ENCODE data around the gene SLC2A4RG.
"Not testable (repeated sequence)": the region's sequence is repeated elsewhere in the genome, so short reads cannot be mapped to it uniquely, and the experiment has no call there.

SLC2A4RG gene

DNA sequence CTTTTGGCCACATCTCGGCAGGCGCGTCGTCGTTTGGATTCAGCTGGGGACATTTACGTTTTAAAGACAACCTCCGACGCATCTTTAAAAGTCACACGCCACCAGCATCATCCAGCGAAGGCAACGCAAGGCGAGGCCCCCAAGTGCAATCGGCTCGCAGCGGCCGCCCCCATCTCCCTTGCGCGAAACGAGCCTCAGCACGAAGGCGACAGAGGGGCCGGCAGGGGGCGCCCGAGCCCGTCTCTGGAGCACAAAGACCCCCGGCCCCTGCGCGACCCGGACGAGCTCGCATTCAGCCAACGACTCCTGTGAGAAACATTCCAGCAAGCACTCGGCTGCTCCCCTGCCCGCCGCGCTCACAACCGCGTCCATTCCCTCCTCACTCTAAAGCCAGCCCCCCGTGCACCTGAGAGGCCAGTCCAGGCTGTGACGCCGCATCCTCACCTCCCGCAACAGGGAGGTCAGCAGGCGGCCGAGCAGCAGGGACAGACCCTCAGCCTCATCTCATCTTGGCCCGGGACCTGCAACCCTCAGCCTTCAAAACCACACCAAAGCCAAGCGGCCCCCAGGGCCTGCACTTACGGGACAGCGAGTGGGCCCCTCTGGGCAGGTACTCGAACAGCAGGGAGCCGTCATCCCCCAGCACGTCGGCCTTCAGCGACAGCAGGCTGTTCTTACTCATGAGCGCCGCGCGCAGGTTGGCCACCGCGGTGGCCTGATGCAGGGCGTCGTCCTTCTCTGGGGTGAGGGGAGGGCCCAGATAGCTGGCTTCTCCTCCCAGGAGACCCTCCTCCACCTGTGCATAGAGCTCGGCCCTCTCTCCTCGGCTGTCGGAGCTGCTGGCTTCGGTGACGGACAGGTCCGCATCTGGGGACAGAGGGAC, 35.8 kb downstream of the SLC2A4RG start:
- in situ Hi-C loops (cut with MboI; ENCODE audit: low sequenced_read_pairs) = no loop called here

DNA sequence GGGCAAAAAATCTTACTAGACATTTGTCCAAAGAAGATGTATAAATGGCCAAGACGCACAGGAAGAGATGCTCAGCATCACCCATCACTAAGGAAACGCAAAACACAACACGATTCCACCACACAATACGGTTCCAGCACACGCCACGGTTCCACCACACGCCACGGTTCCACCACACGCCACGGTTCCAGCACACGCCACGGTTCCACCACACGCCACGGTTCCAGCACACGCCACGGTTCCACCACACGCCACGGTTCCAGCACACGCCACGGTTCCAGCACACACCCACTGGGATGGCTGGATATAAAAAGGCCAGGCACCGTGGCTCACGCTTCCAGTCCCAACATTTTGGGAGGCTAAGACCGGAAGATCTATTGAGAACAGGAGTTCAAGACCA, 37.3 kb downstream of the SLC2A4RG start:
- in situ Hi-C loops (cut with MboI; ENCODE audit: low sequenced_read_pairs) = not testable (repeated sequence)

DNA sequence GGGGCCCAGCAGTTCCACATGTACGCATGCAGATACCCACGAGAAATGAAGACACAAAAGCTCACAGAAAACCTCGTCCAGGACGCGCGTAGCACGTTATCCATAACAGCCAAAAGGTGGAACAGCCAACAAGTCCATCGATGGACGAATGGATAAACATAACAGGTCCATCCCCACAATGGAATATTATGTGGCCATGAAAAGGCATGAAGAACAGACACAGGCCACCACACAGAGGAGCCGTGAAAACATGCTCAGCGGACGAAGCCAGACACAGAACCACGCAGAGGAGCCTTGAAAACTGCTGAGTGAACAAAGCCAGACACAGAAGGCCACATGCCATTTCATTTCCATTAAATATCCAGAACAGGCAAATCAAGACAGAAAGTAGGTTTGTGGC, 38.0 kb downstream of the SLC2A4RG start:
- in situ Hi-C loops (cut with MboI; ENCODE audit: low sequenced_read_pairs) = no loop called here

DNA sequence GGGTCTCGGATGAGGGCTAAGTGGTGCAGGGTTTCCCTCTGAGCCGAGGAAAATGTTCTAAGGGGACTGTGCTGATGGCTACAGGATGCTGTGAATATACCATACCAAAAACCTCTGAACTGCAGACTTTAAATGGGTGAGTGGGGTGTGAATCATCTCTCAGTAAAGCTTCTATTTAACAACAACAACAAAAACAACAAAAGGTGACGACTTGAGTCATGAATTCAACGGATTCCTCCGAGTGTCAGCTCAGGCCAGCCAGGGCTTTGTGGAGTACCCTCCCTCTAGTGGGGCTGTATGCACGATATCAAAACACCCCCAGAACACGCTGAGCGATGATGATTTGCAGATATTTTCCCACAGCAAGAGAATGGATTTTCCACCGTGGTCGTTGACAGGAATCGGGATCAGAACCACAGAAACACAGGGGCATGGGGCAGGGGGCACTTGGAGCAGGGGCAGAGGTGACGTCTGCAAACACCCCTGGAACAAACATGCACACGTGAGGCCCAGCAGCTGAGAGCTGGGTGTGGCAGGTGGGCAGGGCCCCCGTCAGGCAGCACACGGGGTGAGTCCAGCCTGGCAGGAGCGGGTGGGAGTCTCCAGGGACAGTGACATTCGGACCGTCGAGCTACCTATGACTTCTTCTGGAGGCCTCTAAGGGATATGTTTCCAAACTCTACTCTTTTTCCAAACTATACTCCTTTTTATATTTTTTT, 38.6 kb downstream of the SLC2A4RG start:
- in situ Hi-C loops (cut with MboI; ENCODE audit: low sequenced_read_pairs) = no loop called here

DNA sequence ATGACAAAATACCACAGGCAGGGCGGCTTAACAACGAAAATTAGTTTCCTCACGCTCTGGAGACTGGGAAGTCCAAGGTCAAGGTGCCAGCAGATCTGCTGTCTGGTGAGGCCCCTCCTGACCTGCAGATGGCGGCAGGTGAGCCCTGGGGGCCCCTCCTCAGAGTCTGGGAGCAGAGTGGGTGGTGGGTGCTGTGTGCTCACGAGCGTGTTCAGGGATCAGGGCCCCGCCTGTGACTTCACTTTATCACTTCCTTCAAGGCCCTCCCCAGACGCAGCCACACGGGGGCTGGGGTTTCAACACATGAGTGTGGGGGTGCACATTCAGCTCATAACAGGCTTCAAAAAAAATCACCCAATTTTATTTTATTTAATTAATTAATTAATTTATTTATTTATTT, 39.3 kb downstream of the SLC2A4RG start:
- in situ Hi-C loops (cut with MboI; ENCODE audit: low sequenced_read_pairs) = no loop called here

DNA sequence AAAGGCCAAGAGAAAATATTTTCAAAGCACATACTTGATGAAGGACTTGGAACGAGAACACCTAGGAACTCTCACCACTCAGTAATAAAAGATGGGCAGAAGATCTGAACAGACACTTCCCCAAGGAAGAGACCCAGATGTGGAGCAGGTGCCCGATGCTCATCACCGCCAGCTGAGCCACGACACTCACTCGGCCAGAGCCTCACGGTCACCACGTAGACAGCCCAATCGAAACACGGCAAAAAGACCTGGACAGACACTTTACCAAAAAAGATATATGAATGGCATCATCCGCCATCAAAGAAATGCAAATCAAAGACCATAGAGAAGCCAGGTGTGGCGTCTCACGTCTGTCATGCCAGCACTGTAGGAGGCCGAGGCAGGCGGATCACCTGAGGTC, 41.6 kb downstream of the SLC2A4RG start:
- in situ Hi-C loops (cut with MboI; ENCODE audit: low sequenced_read_pairs) = no loop called here

DNA sequence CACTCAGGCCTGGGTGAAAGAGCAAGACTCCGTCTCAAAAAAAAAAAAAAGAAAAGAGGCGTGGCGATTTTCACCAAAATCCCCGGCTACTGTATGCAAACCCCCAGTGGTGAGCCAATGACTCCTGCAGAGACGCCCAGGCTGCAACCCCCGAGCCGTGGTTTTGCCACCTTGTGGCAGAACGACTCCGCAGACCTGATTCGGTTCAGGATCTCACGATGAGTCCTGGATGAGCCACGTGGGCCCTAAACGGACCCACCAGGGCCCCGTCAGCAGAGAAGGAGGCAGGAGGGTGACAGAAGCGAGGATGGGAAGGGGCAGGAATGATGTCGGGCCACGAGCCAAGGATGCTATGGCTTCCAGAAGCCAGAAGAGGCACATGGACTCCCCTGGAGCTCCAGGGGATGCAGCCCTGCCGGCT, 42.5 kb downstream of the SLC2A4RG start:
- in situ Hi-C loops (cut with MboI; ENCODE audit: low sequenced_read_pairs) = no loop called here

DNA sequence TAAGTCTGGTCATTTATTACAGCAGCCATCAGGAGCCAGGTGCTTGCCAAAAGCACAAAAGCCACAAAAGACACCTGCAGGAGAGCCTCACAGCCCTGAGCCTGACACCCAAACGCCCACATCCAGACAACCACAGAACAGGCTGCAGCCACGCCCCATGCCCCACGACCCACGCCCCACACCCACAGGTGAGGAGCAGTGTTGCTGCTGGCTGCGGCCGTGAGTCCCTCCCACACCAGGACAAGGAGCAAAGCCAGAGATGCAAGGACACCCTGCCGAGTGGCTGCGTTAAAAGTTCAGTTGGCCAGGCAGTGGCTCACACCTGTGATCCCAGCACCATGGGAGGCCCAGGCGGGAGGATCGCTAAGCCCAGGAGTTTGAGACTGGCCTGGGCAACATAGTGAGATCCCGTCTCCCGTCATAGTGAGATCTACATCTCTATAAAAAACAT, 43.0 kb downstream of the SLC2A4RG start:
- in situ Hi-C loops (cut with MboI; ENCODE audit: low sequenced_read_pairs) = no loop called here

DNA sequence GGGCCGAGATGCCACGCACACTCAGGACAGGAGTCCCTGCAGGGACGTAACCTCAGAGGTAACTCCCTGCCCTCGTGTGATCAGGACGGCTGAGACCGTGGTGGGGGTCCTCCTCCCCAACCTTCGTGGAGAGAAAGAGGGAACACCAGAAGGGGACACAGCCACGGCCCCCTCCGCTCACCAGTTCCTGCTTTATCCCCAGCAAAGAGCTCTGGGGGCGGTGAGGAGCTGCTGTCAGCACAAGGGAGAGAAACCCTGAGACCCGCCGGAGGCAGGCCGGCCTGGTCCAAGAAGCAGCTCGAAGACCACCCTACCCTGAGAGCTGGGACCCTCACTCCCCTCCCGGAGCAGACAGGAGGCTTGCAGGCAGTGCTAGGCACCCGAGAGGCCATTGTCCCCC, 44.4 kb downstream of the SLC2A4RG start:
- in situ Hi-C loops (cut with MboI; ENCODE audit: low sequenced_read_pairs) = no loop called here

DNA sequence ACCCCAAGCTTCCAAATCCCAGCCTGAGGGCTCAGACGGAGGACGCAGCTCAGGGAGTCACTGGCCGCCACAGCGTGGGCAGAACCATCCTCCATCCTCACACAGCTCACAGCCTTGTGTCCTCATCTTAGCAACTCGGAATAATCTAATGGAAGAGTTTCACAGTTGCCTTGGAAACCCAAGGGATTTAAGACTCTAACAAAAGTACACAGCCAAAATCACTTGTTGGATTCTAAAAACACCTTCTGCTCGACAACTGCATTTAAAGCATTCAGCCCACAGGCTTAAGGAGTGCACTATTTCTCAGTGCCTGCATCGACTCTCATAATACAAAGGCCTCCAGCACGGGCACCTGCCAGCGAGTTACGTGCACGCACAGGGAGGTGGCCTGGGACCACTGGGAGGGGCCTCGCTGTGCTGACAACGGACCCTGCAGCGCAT, 46.1 kb downstream of the SLC2A4RG start:
- in situ Hi-C loops (cut with MboI; ENCODE audit: low sequenced_read_pairs) = no loop called here

DNA sequence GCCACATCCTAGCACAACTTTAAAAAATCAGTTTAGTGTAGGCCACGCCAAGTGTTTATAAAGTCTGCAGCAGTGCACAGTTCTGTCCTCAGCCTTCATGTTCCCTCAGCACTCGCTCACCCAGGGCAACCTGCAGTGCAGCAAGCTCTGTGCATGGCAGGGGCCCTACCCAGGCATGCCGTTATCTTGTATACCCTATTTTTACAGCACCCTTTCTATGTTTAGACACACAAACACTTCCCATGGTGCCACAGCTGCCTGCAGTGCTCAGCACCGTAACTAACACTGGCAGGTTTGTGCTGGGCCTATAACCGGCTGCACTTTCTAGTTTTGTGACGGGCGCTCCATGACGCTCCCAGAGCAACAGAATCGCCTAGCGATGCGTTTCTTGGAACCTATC, 47.7 kb downstream of the SLC2A4RG start:
- in situ Hi-C loops (cut with MboI; ENCODE audit: low sequenced_read_pairs) = no loop called here

DNA sequence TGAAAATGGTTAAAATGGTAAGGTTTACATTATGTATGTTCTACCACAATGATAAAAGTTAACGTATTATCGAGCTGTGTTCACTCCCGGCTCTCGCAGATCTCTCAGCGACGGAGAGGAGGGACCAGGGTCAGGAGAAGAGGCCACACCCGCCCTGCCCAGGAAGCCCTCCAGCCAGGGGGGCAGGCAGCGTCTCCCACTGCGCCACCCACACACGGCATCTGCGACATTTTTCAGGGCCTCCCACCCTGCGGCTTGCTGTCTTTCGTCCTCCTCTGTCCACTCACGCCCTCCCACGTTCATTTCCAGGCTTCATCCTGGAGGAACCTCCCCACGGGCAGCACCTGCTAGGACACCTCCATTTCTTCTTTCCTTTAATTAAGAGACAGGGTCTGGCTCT, 48.2 kb downstream of the SLC2A4RG start:
- in situ Hi-C loops (cut with MboI; ENCODE audit: low sequenced_read_pairs) = no loop called here

DNA sequence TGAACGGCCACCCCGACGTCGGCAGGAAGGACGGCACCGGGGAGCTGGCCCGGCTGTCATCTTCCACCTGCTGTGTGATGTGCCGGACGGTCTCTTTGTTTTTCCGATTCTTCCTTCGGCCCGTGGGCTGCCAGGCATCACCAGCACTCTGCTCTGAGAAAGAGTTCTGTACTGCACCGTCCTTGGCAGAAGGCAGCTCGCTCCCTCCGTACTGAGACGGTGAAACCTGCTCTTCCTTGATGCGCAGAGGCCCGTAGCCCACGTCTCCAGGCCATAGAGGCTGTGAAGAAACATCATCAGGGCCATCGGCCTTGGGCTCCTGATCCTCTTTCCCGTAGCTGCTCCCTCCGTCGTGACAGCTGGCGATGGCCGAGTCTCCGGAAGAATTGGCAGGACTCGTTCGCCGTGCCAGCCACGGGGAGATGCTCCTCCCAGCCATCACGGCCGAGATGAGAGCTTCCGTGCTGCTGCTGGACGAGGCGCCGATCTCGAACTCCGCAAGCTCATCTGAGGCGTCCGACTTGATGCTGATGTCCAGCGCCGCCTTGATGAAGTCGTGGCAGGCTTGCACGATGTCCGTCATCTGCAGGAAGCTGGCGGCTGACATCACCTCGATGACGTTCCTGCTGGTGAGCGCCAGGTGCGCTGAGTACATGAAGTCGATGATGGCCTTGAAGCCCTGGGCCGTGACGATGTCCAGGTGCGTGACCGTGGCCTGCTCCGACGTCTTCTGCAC, 50.4 kb downstream of the SLC2A4RG start:
- in situ Hi-C loops (cut with MboI; ENCODE audit: low sequenced_read_pairs) = no loop called here

DNA sequence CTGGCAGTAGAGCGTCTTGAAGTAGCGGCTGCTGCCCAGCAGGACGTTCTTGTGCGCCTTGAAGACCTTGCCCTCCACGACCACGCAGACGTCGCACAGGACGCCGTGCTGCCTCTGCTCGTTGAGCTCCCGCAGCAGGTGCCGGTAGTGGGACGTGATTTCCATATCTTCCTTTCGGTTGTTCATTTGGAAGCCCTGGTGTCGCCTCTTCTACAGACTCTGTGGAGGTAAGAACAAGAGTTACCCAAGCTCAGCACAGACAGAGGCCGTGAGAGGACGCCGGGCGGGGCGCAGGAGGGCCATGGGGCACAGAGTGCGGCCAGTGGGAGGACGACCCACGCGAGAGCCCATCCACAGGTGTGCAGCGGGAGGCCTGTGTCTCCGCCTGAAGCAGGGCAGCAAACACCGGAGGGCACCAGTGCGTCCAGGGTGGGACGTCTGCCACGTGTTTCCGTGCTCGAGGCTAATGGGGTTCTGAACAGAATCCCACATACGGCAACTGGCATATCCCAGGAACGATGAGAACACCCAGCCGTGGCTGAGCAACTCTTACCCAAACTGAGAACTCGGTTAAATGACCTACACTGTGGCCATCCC, 51.1 kb downstream of the SLC2A4RG start:
- in situ Hi-C loops (cut with MboI; ENCODE audit: low sequenced_read_pairs) = no loop called here

DNA sequence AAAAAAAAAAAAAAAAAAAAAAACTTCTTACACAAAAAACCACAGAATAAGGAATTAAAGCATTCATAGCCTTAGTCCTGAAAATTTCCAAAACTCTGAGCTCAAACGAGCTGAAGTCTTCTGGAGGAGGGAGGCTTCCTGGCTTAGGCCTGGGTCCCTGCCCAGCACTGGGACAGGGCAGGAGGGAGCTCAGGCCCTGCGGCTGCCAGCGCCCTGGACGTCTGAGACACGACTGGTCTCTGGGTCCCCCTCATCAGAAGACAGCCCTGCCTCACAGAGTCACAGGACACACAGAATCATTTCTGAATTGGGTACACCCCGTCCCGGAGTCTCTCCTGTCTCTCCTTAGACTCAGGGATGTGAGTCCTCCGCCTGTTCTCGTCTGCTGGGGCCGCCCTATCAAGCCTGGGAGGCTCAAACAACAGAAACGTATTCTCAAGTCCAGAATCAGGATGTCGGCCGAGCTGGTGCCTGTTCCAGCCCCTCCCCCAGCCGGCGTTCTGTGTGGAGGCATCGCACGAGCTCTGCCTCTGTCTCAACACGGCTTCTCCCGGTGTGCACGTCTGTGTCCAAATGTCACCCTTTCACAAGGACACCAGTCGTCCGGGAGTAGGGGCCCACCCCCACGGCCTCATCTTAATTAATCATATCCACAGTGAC, 52.1 kb downstream of the SLC2A4RG start:
- in situ Hi-C loops (cut with MboI; ENCODE audit: low sequenced_read_pairs) = no loop called here

DNA sequence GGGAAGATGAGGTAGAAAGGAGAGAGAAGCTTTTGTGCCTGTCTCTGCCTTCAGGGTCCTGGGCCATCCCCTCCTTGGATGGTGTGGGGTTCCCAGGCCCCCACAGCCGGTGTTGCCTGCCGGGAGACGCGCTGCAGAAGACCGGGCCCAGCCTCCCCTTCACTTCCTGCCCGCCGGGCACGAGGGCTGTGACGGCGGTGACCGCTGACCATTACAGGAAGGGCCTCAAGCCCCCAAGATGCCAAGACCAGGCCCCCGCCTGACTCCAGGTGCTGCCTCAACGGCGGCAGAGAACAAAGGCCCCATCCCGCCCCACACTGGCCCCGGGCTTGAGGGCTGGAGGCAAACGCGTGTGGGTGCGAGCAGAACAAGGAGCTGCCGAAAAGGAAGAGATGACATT, 53.3 kb downstream of the SLC2A4RG start:
- in situ Hi-C loops (cut with MboI; ENCODE audit: low sequenced_read_pairs) = no loop called here

All from hTERT RPE-1 (cell line).